ENCODE measurements around the gene CRB3. TPM values are rescaled to one million over a fixed set of nuclear protein-coding genes. Genes with fewer than 3 reads are reported as not detected.

CRB3 gene
- total RNA-seq, 2 experiments from 2014 or later = 1.1 TPM; not detected in 1

- no peak overlapping the region for H3K27ac Mint-ChIP-seq
- ATAC-seq (no peak), DNase-seq (no peak)
- CTCF ChIA-PET = interaction anchor here (1.2 kb wide), 1 partner anchor 16 kb away, joined by 3 read pairs; no protein-coding TSS in a partner anchor
- no peak overlapping the region for H3K4me3 Mint-ChIP-seq
- POLR2A ChIA-PET = no interaction called here
- peaks cover 4% of the 10 kb centered on the region for H3K36me3 Mint-ChIP-seq (ENCODE audit: low read depth)
- peaks cover 38% of the 10 kb centered on the region for H3K4me1 Mint-ChIP-seq (ENCODE audit: low read depth)
- no peaks in the 10 kb centered on the region for H3K27me3 Mint-ChIP-seq (ENCODE audit: low read depth)
- no peaks in the 10 kb centered on the region for H3K9me3 Mint-ChIP-seq (ENCODE audit: insufficient read depth)
Measured at GRCh38 chr19:6484230-6484629, 20.2 kb downstream of the CRB3 start.

- Mint-ChIP-seq H3K27ac (no peak overlapping the region), H3K4me1 (ENCODE audit: low read depth) (peaks cover 39% of the 10 kb centered on the region), H3K36me3 (ENCODE audit: low read depth) (peaks cover 4% of the 10 kb centered on the region), H3K27me3 (ENCODE audit: low read depth) (no peaks in the 10 kb centered on the region), H3K4me3 (no peak overlapping the region), H3K9me3 (ENCODE audit: insufficient read depth) (no peaks in the 10 kb centered on the region)
- POLR2A ChIA-PET = no interaction called here
- DNase-seq (no peak), ATAC-seq (no peak)
- CTCF ChIA-PET = interaction anchor here (1.2 kb wide), 1 partner anchor 16 kb away, joined by 3 read pairs; no protein-coding TSS in a partner anchor
Measured at GRCh38 chr19:6484831-6485230, 20.8 kb downstream of the CRB3 start.

DNA sequence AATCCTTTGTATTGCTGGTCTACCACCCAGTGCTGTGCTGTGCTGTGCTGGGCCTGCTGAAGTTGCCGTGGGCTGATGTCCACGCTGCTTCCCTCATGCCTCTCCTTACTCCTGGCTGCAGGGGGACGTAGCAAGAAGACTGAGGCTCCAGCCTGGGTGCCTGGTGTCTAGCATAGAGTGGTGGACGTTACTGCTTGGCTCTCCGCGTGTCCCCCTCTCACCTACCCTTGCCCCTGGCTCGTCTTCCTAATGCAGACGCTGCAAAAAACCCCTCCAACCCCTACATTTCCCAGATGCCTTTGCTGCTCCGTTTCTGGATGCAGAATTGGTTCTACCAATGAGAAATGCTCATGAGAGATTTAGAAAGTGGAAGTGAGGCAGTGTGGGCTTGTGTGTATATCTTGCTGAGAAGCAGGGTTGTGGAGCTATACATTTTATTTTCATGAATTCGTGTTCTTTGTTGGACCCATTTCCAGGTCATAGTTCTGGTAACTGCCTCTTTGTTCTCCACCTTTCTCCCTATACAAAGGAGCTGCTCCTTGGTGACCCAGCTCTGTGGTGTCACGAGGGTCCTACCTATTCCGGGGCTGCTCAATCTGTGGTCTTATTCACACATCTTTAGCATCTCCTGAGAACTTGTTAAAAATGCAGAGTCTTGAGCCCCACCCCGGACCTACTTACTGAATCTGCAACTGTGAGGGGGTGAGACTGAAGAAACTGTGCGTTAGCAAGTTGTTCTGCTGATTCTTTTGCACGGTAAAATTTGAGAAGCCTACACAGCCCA, 25.4 kb downstream of the CRB3 start:
- H3K36me3 Mint-ChIP-seq (ENCODE audit: low read depth) = no peaks in the 10 kb centered on the region
- ChIA-PET POLR2A (interaction anchor here (1.4 kb wide), 1 partner anchor 8 kb away, joined by 10 read pairs; the partner anchor contains the start of gene DENND1C), CTCF (interaction anchor here (1.0 to 1.4 kb wide), 3 partner anchors 8 to 16 kb away, joined by 3 to 4 read pairs (median 3); partner anchors contain the start of gene DENND1C)
- peak overlapping the region; percentile 73 for H3K27ac Mint-ChIP-seq
- peaks cover 4% of the 10 kb centered on the region for H3K9me3 Mint-ChIP-seq (ENCODE audit: insufficient read depth)
- peak overlapping the region; percentile 63 for H3K4me3 Mint-ChIP-seq
- DNase-seq (no peak), ATAC-seq (peak; percentile 86)
- H3K4me1 Mint-ChIP-seq (ENCODE audit: low read depth) = peaks cover 12% of the 10 kb centered on the region
- no peaks in the 10 kb centered on the region for H3K27me3 Mint-ChIP-seq (ENCODE audit: low read depth)

DNA sequence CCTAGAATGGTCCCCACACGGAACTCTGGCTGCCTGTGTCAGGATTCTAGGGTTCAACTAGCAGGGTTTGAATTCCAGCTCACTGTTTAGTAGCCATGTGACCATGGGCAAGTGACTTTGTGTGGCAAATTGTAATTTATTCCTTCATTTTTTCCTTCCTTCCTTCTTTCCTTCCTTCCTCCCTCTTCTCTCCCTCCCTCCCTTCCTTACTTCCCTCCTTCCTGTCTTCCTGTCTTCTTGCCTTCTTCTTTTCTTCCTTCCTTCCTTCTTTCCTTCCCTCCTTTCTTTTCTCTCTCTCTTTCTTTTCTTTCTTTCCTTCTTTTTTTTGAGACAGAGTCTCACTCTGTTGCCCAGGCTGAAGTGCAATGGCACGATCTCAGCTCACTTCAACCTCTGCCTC, 26.1 kb downstream of the CRB3 start:
- H3K27ac Mint-ChIP-seq = peak overlapping the region; percentile 73
- H3K9me3 Mint-ChIP-seq (ENCODE audit: insufficient read depth) = peaks cover 4% of the 10 kb centered on the region
- CTCF ChIA-PET = interaction anchor here (1.0 to 1.4 kb wide), 3 partner anchors 9 to 15 kb away, joined by 3 to 4 read pairs (median 3); partner anchors contain the start of gene DENND1C
- H3K4me1 Mint-ChIP-seq (ENCODE audit: low read depth) = peaks cover 12% of the 10 kb centered on the region
- no peak for DNase-seq
- H3K36me3 Mint-ChIP-seq (ENCODE audit: low read depth) = no peaks in the 10 kb centered on the region
- POLR2A ChIA-PET = interaction anchor here (1.4 kb wide), 1 partner anchor 9 kb away, joined by 10 read pairs; the partner anchor contains the start of gene DENND1C
- no peaks in the 10 kb centered on the region for H3K27me3 Mint-ChIP-seq (ENCODE audit: low read depth)
- H3K4me3 Mint-ChIP-seq = peak overlapping the region; percentile 63
- ATAC-seq = no peak

DNA sequence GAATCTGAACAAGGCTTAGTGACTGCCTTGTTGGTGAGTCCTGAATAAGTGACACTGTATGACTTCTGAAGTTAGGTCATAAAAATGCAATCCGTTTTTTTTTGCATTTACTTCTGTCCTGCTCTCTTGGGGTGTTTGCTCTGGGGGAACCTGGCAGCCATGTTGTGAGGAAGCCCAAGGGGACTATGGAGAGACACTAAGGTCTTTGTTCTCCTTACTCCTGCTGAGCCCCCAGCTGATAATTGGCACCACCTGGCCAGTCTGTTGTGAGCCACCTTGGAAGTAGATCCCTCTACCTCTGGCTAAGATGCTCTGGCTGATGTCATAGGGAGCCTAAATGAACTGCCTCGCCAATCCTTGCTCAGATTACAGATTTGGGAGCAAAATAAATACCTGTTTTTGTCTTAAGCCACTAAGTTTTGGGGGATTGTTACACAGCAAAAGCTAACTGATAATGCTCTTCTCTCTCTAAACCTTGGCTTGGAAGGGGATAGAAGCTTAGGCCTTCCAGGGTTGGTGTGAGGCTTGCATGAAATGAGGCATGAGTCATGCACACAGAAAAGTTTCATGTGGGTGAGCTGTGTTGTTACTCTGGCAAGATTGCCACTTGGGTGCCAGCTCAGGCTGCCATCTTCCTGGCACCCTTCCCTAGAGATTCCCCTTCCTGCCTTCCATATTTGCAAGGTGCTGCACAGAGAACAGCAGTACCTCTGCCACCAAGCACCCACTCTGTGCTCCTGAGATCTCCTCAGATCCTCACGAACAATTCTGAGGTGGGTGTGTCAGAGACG, 27.9 kb downstream of the CRB3 start:
- Mint-ChIP-seq H3K4me3 (no peak overlapping the region), H3K27ac (no peak overlapping the region), H3K36me3 (ENCODE audit: low read depth) (no peaks in the 10 kb centered on the region), H3K4me1 (ENCODE audit: low read depth) (peaks cover 12% of the 10 kb centered on the region), H3K9me3 (ENCODE audit: insufficient read depth) (peaks cover 4% of the 10 kb centered on the region), H3K27me3 (ENCODE audit: low read depth) (no peaks in the 10 kb centered on the region)
- ChIA-PET CTCF (interaction anchor here (0.8 to 1.1 kb wide), 3 partner anchors 10 to 15 kb away, joined by 3 to 4 read pairs (median 3); partner anchors contain the start of gene DENND1C), POLR2A (interaction anchor here (0.6 to 1.2 kb wide), 3 partner anchors 12 to 228 kb away, joined by 3 to 5 read pairs (median 4); no protein-coding TSS in a partner anchor)
- DNase-seq (no peak), ATAC-seq (no peak)

DNA sequence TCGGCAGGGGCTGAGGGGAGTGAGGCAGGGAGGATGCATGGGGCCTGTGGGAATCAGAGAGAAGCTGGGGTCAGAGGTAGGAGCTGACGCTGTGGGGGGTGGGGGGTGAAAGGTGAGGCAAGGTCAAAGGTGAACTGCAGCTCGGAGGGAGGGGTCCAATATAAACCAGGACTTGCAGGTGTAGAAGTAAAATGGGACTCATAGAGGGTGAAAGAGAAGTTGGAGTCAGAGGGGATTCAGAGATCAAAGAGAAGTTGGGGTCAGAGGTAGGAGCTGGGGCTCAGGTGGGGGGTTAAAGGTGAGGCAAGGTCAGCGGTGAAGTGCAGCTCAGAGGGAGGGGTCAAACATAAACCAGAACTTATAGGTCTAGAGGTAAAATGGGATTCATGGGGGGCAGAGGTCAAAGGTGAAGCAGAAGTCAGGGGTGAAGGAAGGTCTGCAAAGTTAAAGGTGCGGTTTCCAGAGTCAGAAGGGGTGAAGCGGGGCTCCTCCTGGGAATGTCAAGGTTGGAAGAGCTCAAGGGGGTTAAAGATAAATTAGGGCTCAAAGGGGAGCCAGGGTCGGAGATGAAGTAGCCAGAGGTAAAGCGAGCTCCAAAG, 30.5 kb downstream of the CRB3 start:
- H3K4me3 Mint-ChIP-seq = no peak overlapping the region
- ChIA-PET CTCF (no interaction called here), POLR2A (no interaction called here)
- no peaks in the 10 kb centered on the region for H3K27me3 Mint-ChIP-seq (ENCODE audit: low read depth)
- peaks cover 23% of the 10 kb centered on the region for H3K4me1 Mint-ChIP-seq (ENCODE audit: low read depth)
- peaks cover 4% of the 10 kb centered on the region for H3K9me3 Mint-ChIP-seq (ENCODE audit: insufficient read depth)
- no peaks in the 10 kb centered on the region for H3K36me3 Mint-ChIP-seq (ENCODE audit: low read depth)
- H3K27ac Mint-ChIP-seq = no peak overlapping the region
- DNase-seq = no peak
- ATAC-seq = no peak

- ATAC-seq (no peak), DNase-seq (no peak)
- Mint-ChIP-seq H3K27ac (no peak overlapping the region), H3K9me3 (ENCODE audit: insufficient read depth) (peaks cover 4% of the 10 kb centered on the region), H3K4me3 (no peak overlapping the region), H3K36me3 (ENCODE audit: low read depth) (no peaks in the 10 kb centered on the region), H3K27me3 (ENCODE audit: low read depth) (no peaks in the 10 kb centered on the region), H3K4me1 (ENCODE audit: low read depth) (peaks cover 16% of the 10 kb centered on the region)
- ChIA-PET CTCF (no interaction called here), POLR2A (no interaction called here)
Measured at GRCh38 chr19:6495947-6496346, 31.9 kb downstream of the CRB3 start.

DNA sequence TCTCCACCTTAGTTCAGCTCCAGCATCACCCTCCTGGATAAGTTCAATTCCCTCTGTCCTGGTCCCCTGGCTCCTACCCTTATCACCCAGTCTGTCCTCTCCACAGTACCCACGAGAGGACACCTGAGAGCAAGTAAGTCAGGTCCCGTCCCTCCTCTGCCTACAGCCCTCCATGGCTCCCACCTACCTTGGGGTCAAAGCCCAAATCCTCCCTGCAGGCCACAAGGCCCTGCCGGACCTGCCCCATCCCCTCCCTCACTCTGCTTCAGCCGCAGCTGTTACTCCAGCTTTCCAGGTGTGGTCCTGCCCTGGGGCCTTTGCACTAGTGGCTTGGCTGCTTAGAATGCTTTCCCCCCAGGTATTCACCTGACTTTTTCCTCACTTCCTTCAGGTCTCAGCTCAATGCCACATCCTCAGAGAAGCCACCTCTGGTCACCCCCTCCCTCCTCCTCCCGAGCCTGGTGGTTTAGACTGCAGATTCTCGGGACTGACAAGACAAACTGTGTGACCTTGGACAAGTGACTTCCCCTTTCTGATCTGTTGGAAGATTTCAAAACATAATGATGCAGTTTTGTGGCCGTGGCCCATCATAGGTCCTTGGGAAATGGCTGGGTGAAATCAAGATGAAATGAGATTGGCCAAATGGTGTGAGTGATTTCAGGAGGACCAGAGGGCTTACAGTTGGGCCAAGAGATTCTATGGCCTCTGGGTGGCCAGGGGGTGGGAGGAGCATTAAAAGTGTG, 34.4 kb downstream of the CRB3 start:
- Mint-ChIP-seq H3K27me3 (ENCODE audit: low read depth) (peaks cover 6% of the 10 kb centered on the region), H3K4me1 (ENCODE audit: low read depth) (peaks cover 24% of the 10 kb centered on the region), H3K4me3 (no peak overlapping the region), H3K36me3 (ENCODE audit: low read depth) (no peaks in the 10 kb centered on the region), H3K27ac (peak overlapping the region; percentile 5), H3K9me3 (ENCODE audit: insufficient read depth) (no peaks in the 10 kb centered on the region)
- POLR2A ChIA-PET = no interaction called here
- ATAC-seq = no peak
- DNase-seq = no peak
- CTCF ChIA-PET = no interaction called here

GRCh38 chr19:6499052-6499790, 35.1 kb downstream of the CRB3 start:
- H3K4me1 Mint-ChIP-seq (ENCODE audit: low read depth) = peaks cover 27% of the 10 kb centered on the region

GRCh38 chr19:6500837-6501739, 37.0 kb downstream of the CRB3 start:
- Mint-ChIP-seq H3K27ac (no peak overlapping the region), H3K27me3 (ENCODE audit: low read depth) (peaks cover 6% of the 10 kb centered on the region), H3K4me3 (peak overlapping the region; percentile 70), H3K36me3 (ENCODE audit: low read depth) (no peaks in the 10 kb centered on the region), H3K4me1 (ENCODE audit: low read depth) (peaks cover 35% of the 10 kb centered on the region), H3K9me3 (ENCODE audit: insufficient read depth) (no peaks in the 10 kb centered on the region)
- DNase-seq = no peak
- ChIA-PET CTCF (interaction anchor here (1.2 to 1.6 kb wide), 2 partner anchors 13 to 16 kb away, joined by 3 read pairs; no protein-coding TSS in a partner anchor), POLR2A (interaction anchor here (0.6 to 1.2 kb wide), 2 partner anchors 20 to 183 kb away, joined by 4 read pairs; partner anchors contain the start of gene DENND1C)
- ATAC-seq = no peak

More at GRCh38 chr19:6499052-6499790, 35.1 kb downstream of the CRB3 start:
- Mint-ChIP-seq H3K27ac (no peak overlapping the region), H3K27me3 (ENCODE audit: low read depth) (peaks cover 6% of the 10 kb centered on the region), H3K36me3 (ENCODE audit: low read depth) (no peaks in the 10 kb centered on the region), H3K9me3 (ENCODE audit: insufficient read depth) (no peaks in the 10 kb centered on the region), H3K4me3 (no peak overlapping the region)
- DNase-seq (no peak), ATAC-seq (no peak)
- ChIA-PET CTCF (interaction anchor here (0.8 to 1.0 kb wide), 2 partner anchors 18 to 28 kb away, joined by 3 to 4 read pairs; partner anchors contain the start of gene DENND1C), POLR2A (no interaction called here)
